Breast epithelium (tissue), 4 donors: ENCODE data around the gene SETD6. TPM values are rescaled to one million over a fixed set of nuclear protein-coding genes. Genes with fewer than 3 reads are reported as not detected.
A peak's percentile ranks its signal among the peaks of the same experiment; 100 is the strongest.

Source experiments
- DNase-seq, 2 donors: peaks; one replicate each; pipeline ENCODE4 v3.0.0-alpha.2; 2019; ENCODE audit warnings: low spot score in 2 of 2
- H3K27ac ChIP-seq, 2 donors: fragments of 200-600 bp; sonication (generic) in 1 of 2; one replicate each; pipeline ENCODE4 v1.5.1; 2016 to 2019; ENCODE audit warnings: mild to moderate bottlenecking in 1 of 2
- H3K27me3 ChIP-seq, 2 donors: fragments of 200-600 bp; sonication (generic) in 1 of 2; one replicate each; pipeline versions ENCODE4 v1.5.1 to v1.6.0; 2017 to 2019; ENCODE audit warnings: control low read depth in 1 of 2, mild to moderate bottlenecking in 1 of 2
- H3K36me3 ChIP-seq: fragments of 200-600 bp; one replicate; pipeline ENCODE4 v1.5.1; 2019
- H3K4me1 ChIP-seq, 2 donors: fragments of 200-600 bp; sonication (generic); one replicate each; pipeline ENCODE4 v1.5.1; 2016 to 2019; ENCODE audit warnings: control low read depth in 1 of 2
- H3K4me3 ChIP-seq, 3 donors: fragments of 200-600 bp; sonication (generic); 1 replicate in 2 of 3; 2 replicates in 1 of 3; pipeline ENCODE4 v1.5.1; 2016 to 2019; ENCODE audit warnings: mild to moderate bottlenecking in 3 of 3, moderate library complexity in 2 of 3
- H3K9me3 ChIP-seq, 2 donors: fragments of 200-600 bp; sonication (generic) in 1 of 2; one replicate each; pipeline ENCODE4 v1.5.1; 2016 to 2019; ENCODE audit warnings: control low read depth in 1 of 2
- POLR2A ChIP-seq: fragments of 450-650 bp; IDR thresholded peaks from one replicate; pipeline ENCODE4 v1.6.1; 2016; ENCODE audit warnings: antibody characterized with exemption, mild to moderate bottlenecking, moderate library complexity
- POLR2AphosphoS5 ChIP-seq, 3 donors: sonication (generic); formaldehyde crosslinking; IDR thresholded peaks; one replicate each; pipeline ENCODE4 v1.6.1; 2017; ENCODE audit warnings: antibody characterized with exemption in 3 of 3
- intact Hi-C: fragments of 100-400 bp; cut with DNase I; formaldehyde crosslinking; loops from one replicate; pipeline ENCODE4 v1.15.1; 2023; ENCODE audit warnings: low total_unique reads
- total RNA-seq, 3 donors: library from RNA; depleted of rRNA; stranded (reverse); fragments of >200 nt; gene quantifications; one replicate each; pipeline ENCODE4 v1.1.0, GENCODE V29; 2016
- TF ChIP-seq, protein P1 (sequence below), 3 donors: fragments of 450-650 bp; IDR thresholded peaks; one replicate each; pipeline ENCODE4 v1.5.1; 2016 to 2017; ENCODE audit warnings: antibody characterized with exemption in 3 of 3, mild to moderate bottlenecking in 3 of 3, moderate library complexity in 3 of 3

The SETD6 gene
- total RNA-seq, 3 donors from 2014 or later, result 20.8 to 47.3 (median 44.9) TPM

DNA sequence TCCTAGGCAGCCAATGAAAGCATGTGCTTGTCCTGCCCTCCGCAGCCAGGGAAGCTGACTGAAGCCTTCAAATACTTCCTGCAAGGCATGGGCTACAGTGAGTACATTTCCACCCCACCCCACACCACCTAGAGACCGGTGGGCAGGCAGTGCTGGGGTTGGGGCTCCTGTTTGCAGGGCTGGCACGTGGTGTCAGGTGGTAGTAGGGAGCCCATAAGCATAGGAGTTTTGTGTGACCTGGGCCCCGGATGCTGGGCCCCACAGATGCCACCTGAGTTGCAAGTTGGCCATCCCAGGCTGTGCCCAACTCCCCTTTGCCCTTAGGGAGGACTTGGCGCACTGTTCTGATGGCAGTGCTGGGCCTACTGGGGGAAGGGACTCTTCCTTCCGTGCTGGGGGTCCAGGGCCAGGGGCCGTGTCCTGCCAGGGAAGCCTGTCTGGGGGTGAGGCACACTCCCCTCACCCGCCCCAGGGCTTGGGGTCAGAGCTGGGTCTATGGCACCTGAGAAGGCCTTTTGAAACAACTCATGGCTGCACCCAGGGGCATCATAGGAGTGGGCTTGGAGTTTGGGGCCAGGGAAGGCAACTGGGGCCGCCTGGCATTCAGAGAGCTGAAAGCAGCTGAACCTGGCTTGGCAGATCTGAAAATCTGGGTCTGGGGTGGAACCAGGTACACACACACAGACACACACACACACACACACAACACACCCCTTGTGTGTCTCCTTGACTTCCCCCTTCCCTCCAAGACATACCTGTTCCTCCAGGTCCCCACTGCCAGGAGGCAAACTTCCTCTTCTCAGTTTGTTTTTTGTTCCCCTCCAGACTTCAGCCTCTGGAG is 5.8 kb upstream of the SETD6 start:
- intact Hi-C loops, result loop anchor here (1.0 kb wide), 1 partner anchor 15 kb away; no protein-coding TSS in a partner anchor
- H3K4me3 ChIP-seq, result no peak overlapping the region
- TF ChIP-seq POLR2AphosphoS5 (IDR thresholded peaks at IDR 0.05) (no peak), POLR2A (no peak)
- TF ChIP-seq, protein P1, sequence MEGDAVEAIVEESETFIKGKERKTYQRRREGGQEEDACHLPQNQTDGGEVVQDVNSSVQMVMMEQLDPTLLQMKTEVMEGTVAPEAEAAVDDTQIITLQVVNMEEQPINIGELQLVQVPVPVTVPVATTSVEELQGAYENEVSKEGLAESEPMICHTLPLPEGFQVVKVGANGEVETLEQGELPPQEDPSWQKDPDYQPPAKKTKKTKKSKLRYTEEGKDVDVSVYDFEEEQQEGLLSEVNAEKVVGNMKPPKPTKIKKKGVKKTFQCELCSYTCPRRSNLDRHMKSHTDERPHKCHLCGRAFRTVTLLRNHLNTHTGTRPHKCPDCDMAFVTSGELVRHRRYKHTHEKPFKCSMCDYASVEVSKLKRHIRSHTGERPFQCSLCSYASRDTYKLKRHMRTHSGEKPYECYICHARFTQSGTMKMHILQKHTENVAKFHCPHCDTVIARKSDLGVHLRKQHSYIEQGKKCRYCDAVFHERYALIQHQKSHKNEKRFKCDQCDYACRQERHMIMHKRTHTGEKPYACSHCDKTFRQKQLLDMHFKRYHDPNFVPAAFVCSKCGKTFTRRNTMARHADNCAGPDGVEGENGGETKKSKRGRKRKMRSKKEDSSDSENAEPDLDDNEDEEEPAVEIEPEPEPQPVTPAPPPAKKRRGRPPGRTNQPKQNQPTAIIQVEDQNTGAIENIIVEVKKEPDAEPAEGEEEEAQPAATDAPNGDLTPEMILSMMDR (IDR thresholded peaks at IDR 0.05), result no peak
- H3K27me3 ChIP-seq, result no peaks in the 10 kb centered on the region
- no peak for DNase-seq
- peak overlapping the region; percentile 2 to 25 for H3K27ac ChIP-seq
- no peaks in the 10 kb centered on the region for H3K9me3 ChIP-seq
- H3K36me3 ChIP-seq, result no peaks in the 10 kb centered on the region
- no peaks in the 10 kb centered on the region for H3K4me1 ChIP-seq

DNA sequence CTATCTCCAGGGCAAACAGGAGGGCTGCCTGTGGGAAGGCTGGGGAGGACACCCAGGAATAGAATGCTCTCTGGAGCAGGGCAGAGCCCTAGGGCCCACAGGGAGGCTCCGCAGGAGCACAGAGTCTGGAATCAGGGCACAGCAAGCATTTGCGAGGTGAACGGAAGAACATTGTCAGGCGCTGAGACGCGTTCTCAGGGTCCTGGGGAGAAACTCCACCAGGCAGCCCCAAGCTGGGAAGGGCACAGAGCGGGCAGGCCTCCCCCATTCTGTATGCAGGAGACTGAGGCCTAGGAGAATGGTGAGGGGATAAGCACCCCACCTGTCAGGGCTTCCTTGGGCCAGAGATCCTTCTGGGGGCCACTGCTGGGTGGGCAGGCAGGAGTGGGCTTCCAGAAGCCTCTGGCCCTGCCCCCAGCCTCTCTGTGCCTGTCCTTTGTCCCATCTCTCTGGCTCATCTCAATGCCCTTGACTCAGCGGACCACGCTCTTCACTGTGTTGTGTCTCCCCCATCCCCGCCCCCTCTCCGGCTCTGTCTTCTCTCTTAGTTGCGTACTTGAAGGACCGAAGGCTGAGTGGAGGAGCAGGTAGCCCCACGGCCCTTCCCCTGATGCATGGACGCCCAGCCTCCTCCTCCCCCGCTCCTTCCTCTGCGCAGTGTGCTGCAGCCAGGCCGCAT is 5.1 kb upstream of the SETD6 start:
- H3K27me3 ChIP-seq, result no peaks in the 10 kb centered on the region
- intact Hi-C loops, result loop anchor here (1.0 kb wide), 1 partner anchor 14 kb away; no protein-coding TSS in a partner anchor
- TF ChIP-seq, protein P1 (IDR thresholded peaks at IDR 0.05), result no peak
- TF ChIP-seq POLR2A (no peak), POLR2AphosphoS5 (IDR thresholded peaks at IDR 0.05) (no peak)
- no peak for DNase-seq
- H3K36me3 ChIP-seq, result no peaks in the 10 kb centered on the region
- H3K4me3 ChIP-seq, result no peak overlapping the region
- peak overlapping the region in 1 of 2 donors; percentile 2 for H3K27ac ChIP-seq
- no peaks in the 10 kb centered on the region for H3K4me1 ChIP-seq
- H3K9me3 ChIP-seq, result no peaks in the 10 kb centered on the region

DNA sequence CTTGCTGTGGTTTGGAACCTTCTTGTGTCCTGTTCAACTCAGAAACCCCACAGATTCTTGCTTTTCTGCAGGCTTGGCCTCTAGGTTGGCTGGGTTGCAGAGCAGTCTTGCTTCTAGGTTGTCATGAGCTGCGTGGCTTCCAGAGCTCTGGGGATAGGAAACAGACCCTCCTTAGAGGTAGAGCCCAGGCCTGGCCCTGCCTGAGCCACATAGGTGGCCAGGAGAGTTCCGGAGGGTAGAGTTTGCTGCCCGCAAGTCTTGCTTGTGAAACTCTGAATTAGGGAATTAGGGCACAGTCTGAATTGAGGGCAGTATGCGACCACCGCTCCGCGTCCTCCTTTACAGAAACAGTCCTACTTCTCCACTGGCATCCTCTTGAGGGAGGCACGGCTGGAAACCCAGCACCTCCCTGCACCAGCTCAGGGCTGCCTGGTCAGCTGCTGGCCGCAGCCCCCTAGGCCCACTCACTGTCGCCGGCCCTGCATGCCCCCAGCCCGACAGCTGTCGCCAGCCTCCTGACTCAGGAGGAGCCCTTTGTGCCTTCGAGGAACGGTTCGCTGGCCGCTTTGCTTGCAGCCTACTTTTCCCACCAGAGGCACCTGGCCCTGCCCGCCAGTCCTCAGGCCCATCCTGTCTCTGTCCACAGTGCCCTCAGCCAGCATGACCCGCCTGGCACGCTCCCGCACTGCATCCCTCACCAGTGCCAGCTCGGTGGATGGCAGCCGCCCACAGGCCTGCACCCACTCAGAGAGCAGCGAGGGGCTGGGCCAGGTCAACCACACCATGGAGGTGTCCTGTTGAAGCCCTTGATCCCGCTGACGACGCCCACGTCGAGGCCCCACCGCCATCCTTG is 4.3 kb upstream of the SETD6 start:
- no peaks in the 10 kb centered on the region for H3K4me1 ChIP-seq
- no peaks in the 10 kb centered on the region for H3K36me3 ChIP-seq
- intact Hi-C loops, result loop anchor here (1.0 kb wide), 1 partner anchor 13 kb away; no protein-coding TSS in a partner anchor
- H3K27ac ChIP-seq, result no peak overlapping the region
- TF ChIP-seq POLR2AphosphoS5 (IDR thresholded peaks at IDR 0.05) (no peak), POLR2A (no peak)
- TF ChIP-seq, protein P1 (IDR thresholded peaks at IDR 0.05), result no peak
- no peaks in the 10 kb centered on the region for H3K27me3 ChIP-seq
- no peaks in the 10 kb centered on the region for H3K9me3 ChIP-seq
- DNase-seq, result no peak
- no peak overlapping the region for H3K4me3 ChIP-seq

DNA sequence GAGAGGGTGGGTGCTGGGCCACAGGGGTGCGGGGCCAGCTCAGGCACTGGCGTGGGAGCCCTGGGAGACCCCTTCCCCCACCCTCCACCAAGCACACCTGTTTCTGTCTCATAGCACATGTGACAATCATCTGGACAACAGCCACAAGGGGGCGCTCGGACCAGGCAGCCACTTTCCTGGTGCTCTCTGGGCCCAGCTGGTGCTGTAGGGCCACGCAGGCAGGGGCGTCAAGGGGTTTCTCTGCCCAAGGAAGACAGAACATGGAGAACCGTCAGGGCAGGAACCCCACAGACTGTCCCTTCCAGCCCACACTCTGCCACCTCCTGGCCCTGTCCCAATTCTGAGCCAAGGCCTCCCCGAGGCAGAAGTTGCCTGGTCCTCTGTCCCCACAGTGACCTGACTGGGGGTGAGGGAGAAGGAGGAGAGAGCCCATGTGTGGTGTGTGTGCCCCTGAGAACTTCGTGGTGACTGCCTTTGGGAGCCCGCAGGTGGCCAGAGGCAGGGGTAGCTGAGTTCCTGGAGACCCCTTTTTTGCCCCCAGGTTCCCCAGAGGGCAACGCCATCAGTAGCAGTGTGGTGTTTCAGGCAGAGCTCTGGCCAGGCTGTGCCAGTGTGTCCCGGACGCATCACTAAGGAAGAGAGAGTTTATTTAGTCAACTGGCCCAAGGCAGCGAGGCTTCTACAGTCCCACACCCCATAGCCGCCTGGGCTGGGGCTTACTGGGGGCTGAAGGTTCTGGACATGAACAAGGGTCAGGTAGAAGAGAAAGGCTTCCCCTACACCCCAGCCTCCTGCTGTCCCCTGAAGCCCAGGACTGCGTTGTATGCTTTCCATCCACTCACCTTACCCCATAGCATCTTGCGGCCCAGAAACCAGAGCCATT is 3.1 kb upstream of the SETD6 start:
- intact Hi-C loops, result no loop called here
- TF ChIP-seq POLR2AphosphoS5 (IDR thresholded peaks at IDR 0.05) (no peak), POLR2A (no peak)
- TF ChIP-seq, protein P1 (IDR thresholded peaks at IDR 0.05), result peak; percentile 47 to 54 (median 51)
- peak in 1 of 2 donors; percentile 74 for DNase-seq
- no peak overlapping the region for H3K4me3 ChIP-seq
- H3K27me3 ChIP-seq, result no peaks in the 10 kb centered on the region
- no peaks in the 10 kb centered on the region for H3K4me1 ChIP-seq
- no peaks in the 10 kb centered on the region for H3K9me3 ChIP-seq
- H3K27ac ChIP-seq, result no peak overlapping the region
- H3K36me3 ChIP-seq, result no peaks in the 10 kb centered on the region
